ENCODE measurements around the gene NPRL2.

DNA sequence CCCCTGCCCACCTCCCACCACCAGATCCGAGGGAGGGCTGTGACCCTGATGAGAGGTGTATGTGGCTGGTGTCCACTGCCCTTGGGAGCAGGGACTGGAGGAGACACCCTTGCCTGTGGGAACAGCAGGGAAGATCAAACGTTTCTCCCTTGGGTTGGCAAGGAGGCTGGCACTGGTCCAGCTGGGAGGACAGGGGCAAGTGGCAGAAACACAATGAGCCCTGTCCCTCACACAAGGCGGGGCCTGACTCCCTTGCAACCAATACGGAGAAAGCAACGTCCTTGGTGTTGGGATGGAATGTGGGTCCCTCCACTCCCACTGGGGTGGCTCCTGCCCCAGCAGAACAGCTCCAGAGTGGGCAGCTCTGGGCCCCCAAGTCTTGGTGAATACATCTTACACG, 33.3 kb downstream of the NPRL2 start:
- TF ChIP-seq, protein P1, sequence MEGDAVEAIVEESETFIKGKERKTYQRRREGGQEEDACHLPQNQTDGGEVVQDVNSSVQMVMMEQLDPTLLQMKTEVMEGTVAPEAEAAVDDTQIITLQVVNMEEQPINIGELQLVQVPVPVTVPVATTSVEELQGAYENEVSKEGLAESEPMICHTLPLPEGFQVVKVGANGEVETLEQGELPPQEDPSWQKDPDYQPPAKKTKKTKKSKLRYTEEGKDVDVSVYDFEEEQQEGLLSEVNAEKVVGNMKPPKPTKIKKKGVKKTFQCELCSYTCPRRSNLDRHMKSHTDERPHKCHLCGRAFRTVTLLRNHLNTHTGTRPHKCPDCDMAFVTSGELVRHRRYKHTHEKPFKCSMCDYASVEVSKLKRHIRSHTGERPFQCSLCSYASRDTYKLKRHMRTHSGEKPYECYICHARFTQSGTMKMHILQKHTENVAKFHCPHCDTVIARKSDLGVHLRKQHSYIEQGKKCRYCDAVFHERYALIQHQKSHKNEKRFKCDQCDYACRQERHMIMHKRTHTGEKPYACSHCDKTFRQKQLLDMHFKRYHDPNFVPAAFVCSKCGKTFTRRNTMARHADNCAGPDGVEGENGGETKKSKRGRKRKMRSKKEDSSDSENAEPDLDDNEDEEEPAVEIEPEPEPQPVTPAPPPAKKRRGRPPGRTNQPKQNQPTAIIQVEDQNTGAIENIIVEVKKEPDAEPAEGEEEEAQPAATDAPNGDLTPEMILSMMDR (IDR thresholded peaks at IDR 0.05) = no peak
- TF ChIP-seq POLR2A (IDR thresholded peaks at IDR 0.05) = no peak
